ENCODE data around the gene GJA3.

GJA3 gene

GRCh38 chr13:20160306-20161274 is at the start of gene GJA3:
GJA3 (minus strand) TSS chr13:20161052; CDS start chr13:20143288, 17,764 bp downstream.
- no peak for DNase-seq (ENCODE audit: low spot score)

- DNase-seq (ENCODE audit: low spot score) = peak; percentile 30
These were observed 49.1 kb upstream of the GJA3 start for GRCh38 chr13:20209948-20210347.

DNA sequence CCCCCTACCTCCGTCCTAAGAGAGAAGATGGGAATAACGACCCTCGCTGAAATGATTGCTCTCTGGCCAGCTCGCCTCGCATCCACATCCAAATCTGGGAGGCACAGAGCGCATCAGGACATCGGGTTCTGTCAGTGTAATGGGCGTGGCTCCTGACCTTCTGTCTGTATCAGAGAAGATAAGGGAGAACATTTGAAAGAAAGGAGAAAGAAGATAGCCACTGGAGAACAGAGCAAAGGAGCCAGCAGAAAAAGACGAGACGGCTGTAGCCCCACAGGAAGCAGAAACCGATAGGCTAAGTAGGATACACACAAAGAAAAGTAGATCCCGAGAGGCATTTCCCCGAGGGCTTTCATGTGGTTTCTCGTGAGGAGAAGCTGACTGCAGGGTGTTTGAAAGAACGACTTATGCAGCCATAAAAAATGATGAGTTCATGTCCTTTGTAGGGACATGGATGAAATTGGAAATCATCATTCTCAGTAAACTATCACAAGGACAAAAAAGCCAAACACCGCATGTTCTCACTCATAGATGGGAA is 45.9 kb upstream of the GJA3 start:
- no peak for DNase-seq (ENCODE audit: low spot score)

- DNase-seq (ENCODE audit: low spot score) = no peak
These were observed 45.3 kb upstream of the GJA3 start for GRCh38 chr13:20206065-20206697.

- no peak for DNase-seq (ENCODE audit: low spot score)
These were observed 37.9 kb upstream of the GJA3 start for GRCh38 chr13:20198781-20199180.

DNA sequence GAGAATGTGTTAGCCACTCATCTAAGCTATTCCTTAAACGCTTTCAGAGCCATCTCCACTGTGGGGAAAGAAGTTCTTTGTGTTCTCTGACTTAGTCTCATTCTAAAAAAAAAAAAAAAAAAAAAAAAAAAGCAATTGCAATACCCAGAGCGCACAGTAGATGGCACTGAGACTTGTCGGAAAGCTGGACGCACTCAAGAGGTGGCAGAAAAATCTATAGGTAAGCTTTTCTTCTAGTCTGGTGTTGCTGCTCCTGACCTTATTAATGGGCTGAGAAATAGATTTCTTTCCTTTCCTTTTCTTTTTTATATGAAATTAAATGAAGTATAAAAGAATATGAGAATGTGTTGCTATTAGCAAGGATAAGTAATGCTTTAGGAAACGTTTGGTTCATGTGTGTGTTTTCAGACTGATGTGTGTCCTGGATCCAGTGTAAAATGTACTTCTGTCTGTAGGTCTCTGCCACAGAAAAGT is 36.5 kb upstream of the GJA3 start:
- DNase-seq (ENCODE audit: low spot score) = peak; percentile 74

DNA sequence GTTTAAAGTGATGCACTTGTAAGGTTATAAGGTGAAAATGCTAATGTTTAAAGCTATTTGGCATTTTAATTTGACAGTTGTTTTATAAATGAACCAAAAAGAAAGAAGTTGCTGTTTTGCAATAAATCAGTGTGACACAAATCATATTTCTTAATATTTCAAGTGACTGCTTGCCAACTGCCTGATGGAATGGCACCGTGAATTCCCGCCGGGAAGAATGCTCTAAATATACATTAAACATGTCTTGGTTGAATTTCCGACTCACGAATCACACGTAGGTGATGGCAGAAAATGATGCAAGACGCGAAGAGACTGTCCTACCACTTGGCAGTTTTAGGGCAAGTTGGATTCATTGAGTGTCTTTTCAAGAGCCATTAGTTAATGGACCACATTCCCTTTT is 34.9 kb upstream of the GJA3 start:
- DNase-seq (ENCODE audit: low spot score) = no peak

DNA sequence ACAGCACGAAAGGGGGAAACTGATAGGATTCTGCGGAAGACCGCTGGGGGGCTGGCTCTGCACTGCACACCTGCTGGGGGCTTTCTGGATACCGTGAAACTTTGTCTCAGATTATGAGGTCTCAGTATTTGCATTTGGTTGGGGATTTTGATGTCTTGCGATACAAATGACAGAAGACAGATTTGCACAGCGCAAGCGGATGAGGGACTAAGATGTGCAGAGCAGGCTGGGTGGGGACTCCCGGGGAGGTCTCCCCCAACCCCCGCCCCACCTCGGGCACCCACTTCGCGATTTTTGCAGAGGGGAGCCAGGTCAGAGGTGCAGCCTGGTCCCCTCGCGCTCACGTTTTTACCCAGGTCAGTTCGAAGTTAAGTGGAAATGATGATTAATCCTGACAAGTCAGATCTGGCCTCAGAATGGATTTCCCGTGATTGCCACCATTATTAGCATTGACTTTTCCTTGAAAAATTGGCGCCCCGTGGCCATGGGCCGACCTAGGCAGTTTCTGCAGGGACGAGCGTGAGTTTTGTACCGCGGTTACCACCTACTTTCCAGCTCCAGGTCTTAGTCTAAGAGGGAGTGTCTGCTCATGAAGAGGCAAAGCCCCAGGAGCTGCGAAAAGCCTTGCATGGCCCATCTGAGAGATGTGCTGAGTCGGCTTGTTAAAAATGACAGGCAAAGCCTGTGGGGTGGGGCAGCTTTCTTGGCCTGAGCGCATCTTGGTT is 33.2 kb upstream of the GJA3 start:
- DNase-seq (ENCODE audit: low spot score) = no peak

DNA sequence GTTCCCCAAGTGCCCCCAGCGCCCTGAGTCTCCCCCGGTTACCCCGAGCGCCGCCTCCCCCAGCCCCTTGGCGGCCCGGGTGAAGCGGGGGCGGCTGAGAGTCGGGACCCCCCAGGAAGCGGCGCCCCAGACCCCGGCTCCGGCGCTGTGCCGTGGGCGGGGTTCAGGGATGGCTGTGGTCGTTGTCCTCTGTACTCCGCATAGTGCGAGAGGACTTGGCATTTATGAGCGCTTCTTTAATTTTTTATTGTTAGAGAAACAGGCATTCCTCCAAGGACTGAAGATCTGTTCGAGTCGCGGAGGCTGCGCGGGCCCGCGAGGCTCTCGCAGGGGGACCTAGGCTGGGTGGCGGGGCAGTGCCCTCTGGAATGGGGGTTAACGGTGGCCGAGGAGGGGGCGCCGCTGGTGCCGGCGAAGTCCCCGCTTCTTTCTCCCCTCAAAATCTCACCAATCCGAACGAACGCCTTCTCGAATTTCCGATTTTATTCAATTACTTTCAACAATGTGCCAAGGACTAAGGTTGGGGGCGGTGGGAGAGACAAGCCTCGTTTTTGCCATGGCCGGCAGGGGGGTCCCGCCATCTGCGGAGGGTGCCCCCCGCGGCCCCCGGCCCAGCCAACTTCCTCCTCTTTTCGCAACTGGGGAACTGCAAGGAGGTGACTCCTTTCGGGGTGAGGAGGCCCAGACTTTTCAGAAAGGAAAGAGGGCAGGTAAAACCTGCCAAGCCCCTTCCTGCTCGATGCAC is 32.5 kb upstream of the GJA3 start:
- DNase-seq (ENCODE audit: low spot score) = no peak

DNA sequence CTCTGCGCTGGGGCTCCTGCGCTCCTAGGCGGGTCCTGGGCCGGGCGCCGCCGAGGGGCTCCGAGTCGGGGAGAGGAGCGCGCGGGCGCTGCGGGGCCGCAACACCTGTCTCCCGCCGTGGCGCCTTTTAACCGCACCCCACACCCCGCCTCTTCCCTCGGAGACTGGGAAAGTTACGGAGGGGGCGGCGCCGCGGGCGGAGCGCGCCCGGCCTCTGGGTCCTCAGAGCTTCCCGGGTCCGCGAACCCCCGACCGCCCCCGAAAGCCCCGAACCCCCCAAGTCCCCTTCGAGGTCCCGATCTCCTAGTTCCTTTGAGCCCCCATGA is 31.9 kb upstream of the GJA3 start, which contains the start of gene GJB2:
GJB2 (minus strand) TSS at position 103 of the 326 bp plus-strand sequence. CDS start 3,357 bp downstream, outside the sequence.
- DNase-seq (ENCODE audit: low spot score) = no peak

DNA sequence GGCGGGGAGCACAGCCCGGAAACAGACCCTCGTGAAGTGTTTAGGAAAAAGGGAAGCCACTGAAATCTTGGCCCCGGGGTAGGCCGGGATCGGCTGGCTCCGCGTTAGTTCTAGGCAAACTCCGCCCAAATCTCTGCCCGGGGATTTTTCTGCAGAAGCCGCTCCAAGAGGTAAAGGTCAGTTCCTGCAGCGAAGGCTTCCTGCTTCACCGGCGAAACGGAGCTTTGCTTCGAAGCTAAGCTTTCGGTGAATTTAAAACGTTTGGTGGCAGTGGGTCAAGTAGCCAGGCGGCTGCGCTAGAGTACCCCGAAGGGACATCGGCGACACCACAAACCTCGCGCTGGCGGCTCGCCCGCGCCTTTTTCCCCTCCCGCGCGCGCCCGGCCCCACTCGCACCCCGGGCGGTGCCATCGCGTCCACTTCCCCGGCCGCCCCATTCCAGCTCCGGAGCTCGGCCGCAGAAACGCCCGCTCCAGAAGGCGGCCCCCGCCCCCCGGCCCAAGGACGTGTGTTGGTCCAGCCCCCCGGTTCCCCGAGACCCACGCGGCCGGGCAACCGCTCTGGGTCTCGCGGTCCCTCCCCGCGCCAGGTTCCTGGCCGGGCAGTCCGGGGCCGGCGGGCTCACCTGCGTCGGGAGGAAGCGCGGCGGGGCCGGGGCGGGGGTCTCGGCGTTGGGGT is 31.4 kb upstream of the GJA3 start:
- DNase-seq (ENCODE audit: low spot score) = no peak

DNA sequence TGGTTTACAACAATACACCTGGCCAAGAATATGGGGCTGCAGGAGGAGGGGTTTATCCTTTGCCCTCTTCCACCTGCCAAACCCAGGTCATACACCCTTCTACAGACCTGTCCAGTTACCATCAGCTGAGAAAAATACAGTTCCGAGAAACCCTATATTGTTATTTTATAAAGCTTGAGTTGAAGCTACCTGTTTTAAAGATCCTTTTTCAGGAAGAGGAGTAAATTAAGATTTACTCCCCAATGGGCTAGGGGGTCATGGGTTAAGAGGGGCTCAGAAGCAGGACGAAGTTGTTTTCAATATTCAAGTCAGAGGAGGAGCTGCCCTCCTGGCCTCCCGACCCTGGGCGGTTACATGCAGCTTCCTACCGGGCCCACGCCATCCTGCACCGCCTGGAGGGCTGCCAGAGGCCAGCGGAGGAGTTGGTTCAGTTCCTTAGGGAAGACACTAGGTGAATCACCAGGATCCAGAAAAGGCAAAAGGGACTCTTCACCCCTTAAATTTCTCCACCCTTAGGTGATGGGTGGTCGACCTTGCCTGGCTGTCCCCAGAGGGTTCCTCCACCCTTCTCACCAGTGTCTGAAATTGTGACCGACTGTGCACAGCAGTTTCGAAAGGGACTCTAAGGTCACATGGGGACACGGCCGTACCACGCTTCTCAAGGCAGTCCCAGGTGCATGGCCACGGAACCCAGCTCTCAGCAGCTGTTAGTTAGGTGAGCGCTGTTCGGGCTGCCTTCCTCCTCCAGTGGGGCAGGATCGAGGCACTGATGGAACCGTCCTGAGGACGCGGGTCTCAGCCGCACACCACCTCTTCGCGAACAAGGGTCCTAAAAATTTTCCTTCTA is 30.7 kb upstream of the GJA3 start:
- no peak for DNase-seq (ENCODE audit: low spot score)

GRCh38 chr13:20190481-20191310 is 29.8 kb upstream of the GJA3 start:
- DNase-seq (ENCODE audit: low spot score) = no peak

DNA sequence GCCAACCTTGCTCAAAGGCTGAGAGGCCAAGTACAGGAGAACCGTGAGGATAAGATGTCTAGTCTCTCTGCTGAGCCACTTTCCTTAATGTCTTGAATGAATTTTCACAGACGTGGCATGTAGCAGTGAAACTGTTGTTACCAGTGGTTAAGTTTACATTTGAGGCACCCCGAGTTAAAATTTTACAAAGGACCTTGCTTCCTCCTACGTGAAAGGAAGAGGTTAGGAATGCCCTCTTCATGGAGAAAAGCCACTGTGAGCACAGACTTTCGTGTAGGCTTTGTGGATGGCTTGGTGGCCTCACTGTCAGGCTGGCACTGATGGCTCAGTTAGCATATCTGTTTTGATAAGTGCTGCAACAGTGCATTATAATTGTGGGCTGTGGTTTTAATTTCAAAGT is 29.2 kb upstream of the GJA3 start:
- no peak for DNase-seq (ENCODE audit: low spot score)

DNA sequence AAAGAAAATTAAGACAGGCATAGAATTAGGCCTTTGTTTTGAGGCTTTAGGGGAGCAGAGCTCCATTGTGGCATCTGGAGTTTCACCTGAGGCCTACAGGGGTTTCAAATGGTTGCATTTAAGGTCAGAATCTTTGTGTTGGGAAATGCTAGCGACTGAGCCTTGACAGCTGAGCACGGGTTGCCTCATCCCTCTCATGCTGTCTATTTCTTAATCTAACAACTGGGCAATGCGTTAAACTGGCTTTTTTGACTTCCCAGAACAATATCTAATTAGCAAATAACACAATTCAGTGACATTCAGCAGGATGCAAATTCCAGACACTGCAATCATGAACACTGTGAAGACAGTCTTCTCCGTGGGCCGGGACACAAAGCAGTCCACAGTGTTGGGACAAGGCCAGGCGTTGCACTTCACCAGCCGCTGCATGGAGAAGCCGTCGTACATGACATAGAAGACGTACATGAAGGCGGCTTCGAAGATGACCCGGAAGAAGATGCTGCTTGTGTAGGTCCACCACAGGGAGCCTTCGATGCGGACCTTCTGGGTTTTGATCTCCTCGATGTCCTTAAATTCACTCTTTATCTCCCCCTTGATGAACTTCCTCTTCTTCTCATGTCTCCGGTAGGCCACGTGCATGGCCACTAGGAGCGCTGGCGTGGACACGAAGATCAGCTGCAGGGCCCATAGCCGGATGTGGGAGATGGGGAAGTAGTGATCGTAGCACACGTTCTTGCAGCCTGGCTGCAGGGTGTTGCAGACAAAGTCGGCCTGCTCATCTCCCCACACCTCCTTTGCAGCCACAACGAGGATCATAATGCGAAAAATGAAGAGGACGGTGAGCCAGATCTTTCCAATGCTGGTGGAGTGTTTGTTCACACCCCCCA is 28.1 kb upstream of the GJA3 start:
- no peak for DNase-seq (ENCODE audit: low spot score)

GRCh38 chr13:20186771-20187170 is 25.9 kb upstream of the GJA3 start:
- DNase-seq (ENCODE audit: low spot score) = no peak

DNA sequence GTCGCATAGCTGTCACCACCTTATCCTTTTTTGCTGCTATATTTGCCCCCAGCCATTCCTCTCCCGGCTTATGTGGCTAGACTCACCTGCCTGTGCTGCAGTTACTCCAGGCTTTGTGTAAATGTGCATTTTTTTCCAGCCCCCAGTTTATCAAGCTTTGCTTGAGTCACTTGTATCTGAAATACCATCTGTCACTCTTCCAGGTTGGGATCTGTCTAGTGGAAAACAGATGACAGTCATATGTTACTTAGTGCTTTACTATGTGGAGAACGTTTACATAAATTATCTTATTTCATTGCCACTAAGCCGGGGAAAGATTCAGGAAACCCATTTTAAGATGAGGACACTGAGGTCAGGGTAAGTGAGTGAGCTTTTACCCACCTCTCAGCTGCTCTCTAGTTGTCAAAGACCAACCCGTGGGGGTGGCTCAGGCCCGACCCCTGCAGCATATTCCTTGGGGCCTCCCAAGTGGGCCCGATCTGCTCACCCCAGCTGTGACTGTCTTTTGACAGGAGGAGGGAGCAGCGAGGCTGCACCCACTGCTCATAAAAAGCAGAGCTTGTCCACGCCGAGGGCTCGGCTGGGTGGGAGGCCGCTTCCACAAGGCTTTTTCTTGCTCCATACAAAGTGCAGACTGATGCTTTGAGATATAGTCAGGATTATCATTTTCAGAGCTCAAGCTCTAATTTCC is 24.7 kb upstream of the GJA3 start:
- no peak for DNase-seq (ENCODE audit: low spot score)

Data from pons (tissue), 1 donor.